Mucosa of descending colon (tissue), 3 donors: ENCODE measurements around the gene AP1S3. TPM values are rescaled to one million over a fixed set of nuclear protein-coding genes. Genes with fewer than 3 reads are reported as not detected.

Experiments
- ATAC-seq: fragments of 200-7000 bp; cut with Tn5 transposase; one replicate; pipeline ENCODE4 v1.9.1; 2020; ENCODE audit warnings: mild to moderate bottlenecking, moderate library complexity
- DNase-seq, 3 donors: peaks; one replicate each; pipeline ENCODE4 v3.0.0-alpha.2; 2020
- H3K36me3 ChIP-seq: fragments of 200-600 bp; one replicate; pipeline ENCODE4 v1.8.0; 2021; ENCODE audit warnings: low read depth, mild to moderate bottlenecking
- H3K4me1 ChIP-seq: fragments of 200-600 bp; one replicate; pipeline ENCODE4 v1.8.0; 2021; ENCODE audit warnings: low read depth, mild to moderate bottlenecking
- H3K4me3 ChIP-seq: fragments of 200-600 bp; one replicate; pipeline ENCODE4 v1.8.0; 2021; ENCODE audit warnings: mild to moderate bottlenecking
- H3K9me3 ChIP-seq: fragments of 200-600 bp; one replicate; pipeline ENCODE4 v1.8.0; 2021; ENCODE audit warnings: mild to moderate bottlenecking
- intact Hi-C, 2 donors: fragments of 100-400 bp; cut with DNase I in 1 of 2; cut with micrococcal nuclease in 1 of 2; formaldehyde crosslinking; loops; one replicate each; pipeline versions ENCODE4 v1.11.0 to v1.11.1; 2022; cut with DNase I, micrococcal nuclease
- total RNA-seq, 3 donors: library from RNA; stranded (reverse); fragmentation: NEBNext Ultra II Directional in 2 of 3; extraction: Animal tissue kit (Norgen Biotek cat#: 25700) in 2 of 3; gene quantifications; one replicate each; pipeline versions ENCODE4 v1.2.1 to v1.2.4, GENCODE V29; 2021 to 2023
- TF ChIP-seq, protein P1 (sequence below): fragments of 200-600 bp; IDR thresholded peaks from one replicate; pipeline ENCODE4 v1.8.0; 2022; ENCODE audit warnings: antibody characterized with exemption, mild to moderate bottlenecking
- donor health status: DM: no; HTN: no; CAD: no; lungs with moderate emphysema.
- donor health status: DM: no; HTN: no; CAD: no.
- donor health status: DM: no; HTN: yes; CAD: no.

AP1S3 gene
- total RNA-seq, 3 donors from 2014 or later: 3.5 to 8.6 (median 5.0) TPM

DNA sequence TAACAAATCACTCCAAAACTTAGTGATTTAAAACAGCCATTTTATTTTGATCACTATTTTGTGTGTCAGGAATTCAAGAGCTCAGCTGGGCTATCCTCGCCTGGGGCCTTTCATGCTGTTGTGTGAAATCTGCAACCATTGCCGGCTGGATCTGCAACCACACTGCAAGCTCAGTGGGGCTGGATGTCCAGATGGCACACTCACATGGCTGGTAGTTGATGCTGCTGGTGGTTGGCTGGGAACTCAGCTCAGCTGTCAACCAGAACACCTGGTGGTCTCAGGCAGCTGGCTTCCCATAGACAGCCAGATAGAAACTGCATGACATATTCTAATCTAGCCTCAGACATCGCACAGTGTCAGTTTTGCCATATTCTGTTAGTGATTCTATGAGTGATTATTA lies 30.6 kb upstream of the AP1S3 start:
- Histone ChIP-seq H3K9me3 (no peaks in the 10 kb centered on the region), H3K36me3 (no peaks in the 10 kb centered on the region), H3K4me1 (no peaks in the 10 kb centered on the region), H3K4me3 (no peak overlapping the region)
- DNase-seq: peak in 2 of 3 donors; percentile 16 to 28
- ATAC-seq: peak; percentile 42
- intact Hi-C loops: no loop called here
- TF ChIP-seq, protein P1, sequence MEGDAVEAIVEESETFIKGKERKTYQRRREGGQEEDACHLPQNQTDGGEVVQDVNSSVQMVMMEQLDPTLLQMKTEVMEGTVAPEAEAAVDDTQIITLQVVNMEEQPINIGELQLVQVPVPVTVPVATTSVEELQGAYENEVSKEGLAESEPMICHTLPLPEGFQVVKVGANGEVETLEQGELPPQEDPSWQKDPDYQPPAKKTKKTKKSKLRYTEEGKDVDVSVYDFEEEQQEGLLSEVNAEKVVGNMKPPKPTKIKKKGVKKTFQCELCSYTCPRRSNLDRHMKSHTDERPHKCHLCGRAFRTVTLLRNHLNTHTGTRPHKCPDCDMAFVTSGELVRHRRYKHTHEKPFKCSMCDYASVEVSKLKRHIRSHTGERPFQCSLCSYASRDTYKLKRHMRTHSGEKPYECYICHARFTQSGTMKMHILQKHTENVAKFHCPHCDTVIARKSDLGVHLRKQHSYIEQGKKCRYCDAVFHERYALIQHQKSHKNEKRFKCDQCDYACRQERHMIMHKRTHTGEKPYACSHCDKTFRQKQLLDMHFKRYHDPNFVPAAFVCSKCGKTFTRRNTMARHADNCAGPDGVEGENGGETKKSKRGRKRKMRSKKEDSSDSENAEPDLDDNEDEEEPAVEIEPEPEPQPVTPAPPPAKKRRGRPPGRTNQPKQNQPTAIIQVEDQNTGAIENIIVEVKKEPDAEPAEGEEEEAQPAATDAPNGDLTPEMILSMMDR: no peak

DNA sequence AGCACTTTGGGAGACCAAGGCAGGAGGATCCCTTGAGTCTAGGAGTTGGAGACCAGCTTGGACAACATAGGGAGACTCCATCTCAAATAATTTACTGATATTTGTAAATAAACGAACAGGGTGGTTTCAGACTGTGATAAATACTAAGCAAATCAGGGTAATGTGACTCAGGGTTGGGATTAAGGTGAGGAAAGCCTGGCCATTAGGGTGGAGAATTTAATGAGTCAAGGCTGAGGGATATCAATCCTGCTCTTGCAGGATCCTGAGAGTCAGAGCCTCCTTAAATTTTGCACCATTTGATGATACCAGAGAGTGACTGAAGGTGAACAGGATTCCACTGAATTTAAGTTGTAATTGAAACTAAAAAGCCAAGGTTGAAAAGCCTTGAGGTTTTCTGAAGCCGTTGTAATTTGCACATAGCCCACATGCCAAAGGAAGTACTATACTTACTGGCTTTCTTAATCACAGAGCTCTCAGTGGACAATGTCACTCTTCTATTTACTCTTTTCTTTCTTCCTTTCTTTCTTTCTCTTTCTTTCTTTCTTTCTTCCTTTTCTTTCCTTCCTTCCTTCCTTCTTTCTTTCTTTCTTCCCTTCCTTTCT lies 28.6 kb upstream of the AP1S3 start:
- Histone ChIP-seq H3K9me3 (no peaks in the 10 kb centered on the region), H3K4me1 (peaks cover 9% of the 10 kb centered on the region), H3K4me3 (no peak overlapping the region), H3K36me3 (no peaks in the 10 kb centered on the region)
- DNase-seq: no peak
- TF ChIP-seq, protein P1: no peak
- no peak for ATAC-seq
- intact Hi-C loops: no loop called here

DNA sequence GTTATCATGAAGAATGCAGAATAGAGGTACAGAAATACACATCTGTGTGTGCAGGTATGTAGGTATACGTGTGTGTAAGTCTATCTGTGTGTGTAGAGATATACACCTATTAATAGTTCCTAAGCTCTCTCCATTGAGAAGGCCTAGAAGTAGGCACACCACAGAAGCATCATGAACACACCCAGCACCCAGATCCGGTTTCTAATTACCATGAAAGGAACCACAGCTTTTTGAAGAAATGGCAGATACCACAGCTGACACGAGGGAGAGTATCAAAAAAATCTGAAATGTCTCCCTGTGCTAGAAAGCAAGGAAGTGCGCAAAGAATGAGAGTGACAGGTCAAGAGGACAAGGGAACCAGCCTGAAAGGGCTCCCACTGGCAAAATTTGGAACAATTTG lies 27.7 kb upstream of the AP1S3 start:
- peaks cover 12% of the 10 kb centered on the region for H3K4me1 ChIP-seq
- no peaks in the 10 kb centered on the region for H3K9me3 ChIP-seq
- TF ChIP-seq, protein P1: no peak
- intact Hi-C loops: no loop called here
- DNase-seq (no peak), ATAC-seq (no peak)
- no peak overlapping the region for H3K4me3 ChIP-seq
- no peaks in the 10 kb centered on the region for H3K36me3 ChIP-seq

DNA sequence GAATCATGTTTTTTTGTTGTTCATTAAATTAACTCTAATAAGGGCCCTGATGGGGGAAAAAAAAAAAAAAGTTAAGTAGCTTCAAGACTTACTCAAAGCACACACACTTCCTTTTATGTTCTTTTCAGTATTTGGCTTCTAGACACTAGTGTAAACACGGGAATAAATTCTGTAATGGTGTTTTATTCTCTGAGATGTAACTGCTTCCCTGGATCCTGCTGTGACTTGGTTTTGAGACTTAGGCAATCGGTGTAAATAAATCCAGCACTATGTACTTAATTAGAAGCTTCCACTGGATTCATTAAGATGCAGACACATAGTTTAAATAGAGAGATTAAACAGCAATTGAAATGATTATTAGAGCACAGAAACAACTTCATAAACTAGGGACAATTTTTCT lies 26.1 kb upstream of the AP1S3 start:
- no peaks in the 10 kb centered on the region for H3K36me3 ChIP-seq

DNA sequence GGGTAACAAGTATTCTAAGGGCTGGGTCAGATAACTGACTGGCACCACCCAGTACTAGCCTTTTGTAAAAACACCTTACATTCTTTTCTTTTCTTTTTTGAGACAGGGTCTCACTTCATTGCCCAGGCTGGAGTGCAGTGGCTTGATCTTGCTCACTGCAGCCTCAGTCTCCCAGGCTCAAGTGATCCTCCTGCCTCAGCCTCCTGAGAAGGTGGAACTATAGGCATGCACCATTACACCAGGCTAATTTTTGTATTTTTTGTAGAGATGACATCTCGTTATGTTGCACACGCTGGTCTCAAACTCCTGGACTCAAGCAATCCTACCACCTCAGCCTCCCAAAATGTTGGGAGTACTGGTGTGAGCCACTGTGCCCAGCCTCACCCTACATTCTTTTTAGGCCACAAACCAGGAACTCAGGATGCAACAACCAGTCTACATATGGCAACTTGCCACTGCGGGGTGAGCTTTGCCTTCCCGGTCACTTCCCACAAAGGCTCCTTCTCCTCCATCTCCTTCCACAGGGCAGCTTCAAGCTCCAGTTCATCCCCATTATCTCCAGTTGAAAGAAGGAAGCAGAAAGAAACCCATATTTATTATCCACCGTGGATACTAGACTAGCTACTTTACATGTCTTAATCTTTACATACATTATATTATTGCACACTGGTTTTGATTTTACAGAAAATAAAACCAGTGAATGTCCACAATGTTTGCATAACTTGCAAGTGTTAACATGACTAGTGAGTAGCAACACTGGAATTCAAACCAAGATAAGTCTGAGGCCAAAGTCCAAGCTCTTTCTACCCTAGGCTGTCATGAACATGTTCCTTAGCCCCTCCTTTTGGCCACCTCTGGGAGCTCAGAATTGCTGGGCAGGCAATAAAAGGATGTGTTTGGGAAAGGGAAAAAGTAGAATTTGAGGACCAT lies 23.7 kb upstream of the AP1S3 start:
- Histone ChIP-seq H3K36me3 (no peaks in the 10 kb centered on the region), H3K9me3 (no peaks in the 10 kb centered on the region), H3K4me3 (no peak overlapping the region), H3K4me1 (peaks cover 12% of the 10 kb centered on the region)
- TF ChIP-seq, protein P1: no peak
- ATAC-seq (peak; percentile 96), DNase-seq (peak in 2 of 3 donors; percentile 57 to 74)
- intact Hi-C loops: no loop called here

More for the DNA sequence above, 26.1 kb upstream of the AP1S3 start:
- TF ChIP-seq, protein P1: no peak
- DNase-seq: no peak
- no peak overlapping the region for H3K4me3 ChIP-seq
- no peaks in the 10 kb centered on the region for H3K9me3 ChIP-seq
- intact Hi-C loops: no loop called here
- peaks cover 12% of the 10 kb centered on the region for H3K4me1 ChIP-seq
- ATAC-seq: no peak
